Testis (tissue), 2 donors: Measurements from ENCODE around the gene LPIN3.

Experiments used
- POLR2A ChIP-seq: fragments of 450-650 bp; IDR thresholded peaks from one replicate; pipeline ENCODE4 v1.6.1; 2017; ENCODE audit warnings: antibody characterized with exemption, mild to moderate bottlenecking, moderate library complexity
- TF ChIP-seq, protein P1 (sequence below), 3 experiments: fragments of 450-650 bp in 2 of 3; fragments of 200-600 bp in 1 of 3; sonication (generic) in 1 of 3; IDR thresholded peaks; one replicate each; pipeline ENCODE4 v1.5.1; 2016 to 2019; ENCODE audit warnings: antibody characterized with exemption in 3 of 3, mild to moderate bottlenecking in 2 of 3, moderate library complexity in 1 of 3

GRCh38 chr20:41373931-41374920 lies 33.6 kb downstream of the LPIN3 start:
- TF ChIP-seq, protein P1, sequence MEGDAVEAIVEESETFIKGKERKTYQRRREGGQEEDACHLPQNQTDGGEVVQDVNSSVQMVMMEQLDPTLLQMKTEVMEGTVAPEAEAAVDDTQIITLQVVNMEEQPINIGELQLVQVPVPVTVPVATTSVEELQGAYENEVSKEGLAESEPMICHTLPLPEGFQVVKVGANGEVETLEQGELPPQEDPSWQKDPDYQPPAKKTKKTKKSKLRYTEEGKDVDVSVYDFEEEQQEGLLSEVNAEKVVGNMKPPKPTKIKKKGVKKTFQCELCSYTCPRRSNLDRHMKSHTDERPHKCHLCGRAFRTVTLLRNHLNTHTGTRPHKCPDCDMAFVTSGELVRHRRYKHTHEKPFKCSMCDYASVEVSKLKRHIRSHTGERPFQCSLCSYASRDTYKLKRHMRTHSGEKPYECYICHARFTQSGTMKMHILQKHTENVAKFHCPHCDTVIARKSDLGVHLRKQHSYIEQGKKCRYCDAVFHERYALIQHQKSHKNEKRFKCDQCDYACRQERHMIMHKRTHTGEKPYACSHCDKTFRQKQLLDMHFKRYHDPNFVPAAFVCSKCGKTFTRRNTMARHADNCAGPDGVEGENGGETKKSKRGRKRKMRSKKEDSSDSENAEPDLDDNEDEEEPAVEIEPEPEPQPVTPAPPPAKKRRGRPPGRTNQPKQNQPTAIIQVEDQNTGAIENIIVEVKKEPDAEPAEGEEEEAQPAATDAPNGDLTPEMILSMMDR (IDR thresholded peaks at IDR 0.05): no peak
- TF ChIP-seq POLR2A: no peak
